T47D (cell line): ENCODE measurements around the gene MYLK2.

ENCODE experiments used
- DNase-seq, 2 experiments: peaks; one replicate each; pipeline versions ENCODE4 v3.0.0 to v3.0.0-alpha.2; 2011 to 2012; ENCODE audit warnings: low read depth in 1 of 2, low spot score in 1 of 2
- JUND ChIP-seq: IDR thresholded peaks from 2 replicates; pipeline ENCODE4 v1.6.1; 2012; ENCODE audit warnings: low read depth
- in situ Hi-C: cut with HindIII; loops from 2 replicates; pipeline ENCODE4 v1.10.0; 2016; ENCODE audit warnings: low sequenced_read_pairs, low pct_unique_long_range_greater_than_20kb

Gene MYLK2

DNA sequence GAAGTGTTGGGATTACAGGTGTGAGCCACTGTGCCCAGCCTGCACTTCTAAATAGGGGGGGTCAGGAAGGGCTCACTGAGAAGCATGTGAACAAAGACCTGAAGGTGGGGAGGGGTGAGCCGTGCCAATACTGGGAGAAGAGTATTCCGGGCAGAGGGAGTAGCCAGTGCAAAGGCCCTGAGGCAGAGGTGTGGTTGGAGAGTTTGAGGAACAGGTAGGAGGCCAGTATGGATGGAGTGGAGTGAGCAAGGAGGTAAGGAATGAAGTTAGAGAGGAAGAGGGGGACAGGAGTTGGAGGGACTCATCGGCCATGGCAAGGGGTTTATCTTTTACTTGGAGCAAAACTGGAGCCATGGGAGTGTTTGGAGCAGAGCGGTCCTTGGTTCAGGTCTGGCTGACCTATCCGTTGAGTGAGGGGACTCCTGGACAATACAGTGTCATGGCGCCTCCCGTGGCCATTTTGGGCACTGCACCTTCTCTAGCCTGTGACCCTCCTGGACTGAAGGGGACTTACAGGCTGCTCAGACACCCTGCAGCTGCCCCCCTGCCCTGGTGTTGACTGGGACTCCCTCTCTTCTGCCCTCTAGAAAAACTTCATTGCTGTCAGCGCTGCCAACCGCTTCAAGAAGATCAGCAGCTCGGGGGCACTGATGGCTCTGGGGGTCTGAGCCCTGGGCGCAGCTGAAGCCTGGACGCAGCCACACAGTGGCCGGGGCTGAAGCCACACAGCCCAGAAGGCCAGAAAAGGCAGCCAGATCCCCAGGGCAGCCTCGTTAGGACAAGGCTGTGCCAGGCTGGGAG lies 14.2 kb downstream of the MYLK2 start:
- no peak for TF ChIP-seq JUND
- DNase-seq: peak; percentile 57 to 67
- in situ Hi-C loops: no loop called here

DNA sequence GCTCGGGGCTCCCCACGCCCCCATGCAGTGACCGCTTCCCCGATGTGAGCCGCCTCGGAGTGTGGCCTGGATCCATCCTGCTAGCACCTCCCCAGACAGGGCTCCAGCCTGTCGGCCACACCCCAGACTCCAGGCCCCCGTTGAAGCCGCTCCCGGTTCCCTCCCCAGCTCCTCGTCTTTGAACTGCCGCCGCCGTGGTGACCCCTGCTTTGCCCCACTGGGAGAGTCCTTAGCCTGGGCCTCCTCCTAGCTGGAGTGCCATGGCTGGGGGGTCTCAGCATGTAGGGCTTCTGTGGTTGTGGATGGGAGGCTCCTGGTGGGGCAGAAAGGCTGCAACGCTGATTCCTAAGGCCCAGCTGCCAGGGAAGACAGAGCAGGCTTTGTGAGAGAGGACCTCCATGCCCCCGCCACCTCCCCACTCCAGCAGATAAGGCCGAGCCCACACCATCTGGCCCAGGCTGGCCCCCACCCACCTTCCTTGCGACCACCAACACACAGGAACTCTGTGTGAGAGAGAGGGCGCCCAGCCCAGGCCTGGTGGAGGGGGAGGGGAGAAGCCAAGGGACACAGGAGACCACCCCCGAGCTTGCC lies 14.9 kb downstream of the MYLK2 start:
- TF ChIP-seq JUND: no peak
- DNase-seq: no peak
- in situ Hi-C loops: no loop called here

DNA sequence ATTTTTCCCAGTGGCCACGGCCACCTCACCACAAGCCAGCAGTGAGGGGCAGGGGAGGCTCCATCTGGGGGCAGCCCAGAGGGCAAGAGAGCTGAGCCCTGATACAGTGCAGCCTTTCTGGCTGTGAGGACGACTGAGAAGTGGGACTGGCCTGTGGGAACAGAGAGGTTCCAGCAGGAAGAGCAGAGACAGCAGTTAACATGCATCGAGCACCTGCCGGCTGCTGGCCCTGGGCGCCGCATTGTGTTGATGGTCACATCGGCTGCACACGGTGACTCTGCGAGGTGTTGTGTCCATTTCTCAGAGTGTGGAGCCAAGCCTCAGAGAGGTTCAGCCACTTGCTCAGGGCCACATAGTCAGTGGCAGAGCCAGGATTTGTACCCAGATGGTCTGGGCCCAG lies 16.4 kb downstream of the MYLK2 start:
- in situ Hi-C loops: no loop called here
- TF ChIP-seq JUND: no peak
- DNase-seq: no peak

DNA sequence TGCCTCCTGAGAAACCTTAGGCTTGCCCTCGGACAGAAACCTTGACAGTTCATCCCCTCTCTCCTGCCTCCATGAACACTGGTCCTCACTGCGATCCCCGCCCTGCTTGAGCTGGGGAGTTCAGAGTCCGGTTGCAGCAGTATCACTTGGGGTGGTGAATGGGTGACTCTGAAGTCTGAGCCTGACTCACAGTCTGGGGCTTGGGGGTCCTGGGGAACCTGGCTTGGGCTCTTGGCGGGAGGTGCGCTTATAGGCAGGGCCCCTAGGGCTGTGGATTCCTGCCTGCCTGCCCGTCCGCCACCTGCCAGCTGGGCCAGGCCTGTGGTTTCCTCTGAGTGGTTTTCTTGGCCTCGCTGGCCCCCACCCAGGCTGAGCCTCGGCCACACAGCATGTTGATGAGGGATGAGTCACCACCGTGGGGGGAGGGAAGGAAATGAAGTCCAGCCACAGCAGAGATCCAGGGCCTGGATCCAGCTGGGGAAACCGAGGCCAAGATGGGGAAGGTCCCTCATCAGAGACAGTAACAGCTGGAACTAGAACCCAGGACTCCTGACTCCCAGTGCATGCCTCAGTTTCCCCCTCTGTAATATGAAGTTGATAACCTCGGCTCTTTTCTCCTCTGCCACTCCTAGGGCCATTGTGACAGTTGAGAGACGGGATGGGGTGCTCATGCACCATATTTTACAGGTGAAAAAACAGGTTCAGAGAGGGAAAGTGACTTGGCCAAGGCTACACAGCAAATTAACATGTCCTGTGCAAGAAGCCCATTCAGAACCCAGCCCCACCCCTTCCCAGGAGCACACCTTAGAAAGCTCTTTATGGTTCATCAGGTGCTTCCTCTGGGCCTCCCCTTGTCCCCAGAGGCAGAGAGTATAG lies 17.1 kb downstream of the MYLK2 start:
- no peak for TF ChIP-seq JUND
- in situ Hi-C loops: no loop called here
- peak in 1 of 2 experiments; percentile 54 for DNase-seq

DNA sequence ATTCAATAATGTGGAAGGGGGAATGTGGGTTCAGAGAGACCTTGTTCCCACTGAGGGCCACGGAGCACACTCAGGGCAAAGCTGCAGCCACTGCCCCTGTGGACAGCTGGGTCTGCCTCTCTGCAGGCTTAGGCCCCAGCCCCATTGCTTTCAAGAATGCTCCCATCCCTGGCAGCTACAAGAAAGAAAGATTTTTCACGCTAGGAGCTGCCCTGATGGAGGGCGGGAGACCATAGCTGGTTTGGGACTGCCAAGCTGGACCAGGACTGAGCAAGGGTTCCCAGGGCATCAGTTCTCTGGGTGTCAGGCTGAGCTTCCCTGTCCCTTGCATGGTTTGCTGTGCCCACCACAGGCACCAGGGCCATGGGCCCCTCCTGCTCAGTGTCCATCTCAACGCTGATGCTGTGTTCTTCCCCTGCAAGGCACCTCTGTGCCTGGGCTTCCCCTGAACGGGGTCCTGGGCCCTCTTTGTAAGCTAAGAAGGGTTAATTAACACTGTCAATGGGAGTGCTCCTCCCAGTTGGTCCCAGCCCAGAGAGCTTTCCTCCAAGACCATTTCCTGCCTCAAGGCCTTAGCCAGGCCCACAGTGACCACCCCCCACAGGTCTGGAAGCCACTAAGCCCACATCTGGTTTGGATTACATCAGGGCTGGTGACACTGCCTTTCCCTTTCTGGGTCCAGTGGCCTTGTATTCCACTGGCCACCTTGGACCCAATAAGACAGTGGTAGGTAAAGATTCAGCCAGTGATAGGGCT lies 17.9 kb downstream of the MYLK2 start:
- DNase-seq: no peak
- in situ Hi-C loops: no loop called here
- TF ChIP-seq JUND: no peak

DNA sequence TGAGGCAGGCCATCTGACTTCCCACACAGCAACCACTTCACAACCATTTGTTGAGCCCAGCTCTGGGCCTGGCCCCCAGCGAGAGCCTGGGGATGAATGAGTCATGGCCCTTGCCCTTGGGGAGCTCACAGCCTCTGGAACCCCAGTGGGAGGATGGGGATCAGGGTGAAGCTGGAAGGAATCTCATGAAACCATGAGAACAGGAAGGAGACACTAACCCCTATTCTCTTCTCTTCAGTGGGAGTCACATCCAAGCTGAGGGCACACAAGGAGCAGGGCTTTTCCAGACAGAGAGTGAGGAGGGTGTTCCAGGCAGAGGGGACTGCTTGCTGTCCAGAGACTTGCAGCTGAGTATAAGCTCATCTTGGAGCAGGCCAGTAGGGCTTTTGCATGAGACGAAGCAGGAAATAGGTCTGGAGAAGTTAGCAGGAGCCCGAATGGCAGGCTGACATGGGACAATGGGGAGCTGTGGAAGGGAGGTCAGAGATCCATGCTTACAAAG lies 18.8 kb downstream of the MYLK2 start:
- no peak for TF ChIP-seq JUND
- DNase-seq: no peak
- in situ Hi-C loops: no loop called here

DNA sequence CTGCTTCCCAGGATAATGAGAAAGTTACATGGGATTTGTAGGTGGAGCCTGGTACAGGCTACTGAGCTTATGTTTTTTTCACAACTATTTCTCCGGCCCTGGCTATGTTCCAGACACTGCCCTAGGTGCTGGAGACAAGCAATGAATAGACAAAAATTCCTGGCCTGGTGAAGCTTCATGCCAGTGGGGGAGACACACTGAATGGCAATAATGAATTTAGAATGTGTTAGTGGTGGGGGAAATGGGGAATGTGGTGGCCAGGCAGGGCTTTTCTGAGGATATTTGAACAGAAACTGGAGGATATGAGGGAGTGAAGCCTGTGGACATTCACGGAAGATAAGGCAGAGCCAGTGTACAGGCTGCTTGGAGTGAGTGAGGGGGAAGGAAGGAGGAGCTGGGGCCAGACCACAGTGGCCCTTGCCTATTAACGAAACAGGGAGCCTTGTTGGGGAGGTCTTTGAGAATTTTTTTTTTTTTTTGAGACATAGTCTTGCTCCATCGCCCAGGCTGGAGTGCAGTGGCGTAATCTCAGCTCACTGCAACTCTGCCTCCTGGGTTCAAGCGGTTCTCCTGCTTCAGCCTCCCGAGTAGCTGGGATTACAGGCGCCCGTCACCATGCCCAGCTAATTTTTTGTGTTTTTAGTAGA lies 19.6 kb downstream of the MYLK2 start:
- TF ChIP-seq JUND: no peak
- DNase-seq: no peak
- in situ Hi-C loops: no loop called here

DNA sequence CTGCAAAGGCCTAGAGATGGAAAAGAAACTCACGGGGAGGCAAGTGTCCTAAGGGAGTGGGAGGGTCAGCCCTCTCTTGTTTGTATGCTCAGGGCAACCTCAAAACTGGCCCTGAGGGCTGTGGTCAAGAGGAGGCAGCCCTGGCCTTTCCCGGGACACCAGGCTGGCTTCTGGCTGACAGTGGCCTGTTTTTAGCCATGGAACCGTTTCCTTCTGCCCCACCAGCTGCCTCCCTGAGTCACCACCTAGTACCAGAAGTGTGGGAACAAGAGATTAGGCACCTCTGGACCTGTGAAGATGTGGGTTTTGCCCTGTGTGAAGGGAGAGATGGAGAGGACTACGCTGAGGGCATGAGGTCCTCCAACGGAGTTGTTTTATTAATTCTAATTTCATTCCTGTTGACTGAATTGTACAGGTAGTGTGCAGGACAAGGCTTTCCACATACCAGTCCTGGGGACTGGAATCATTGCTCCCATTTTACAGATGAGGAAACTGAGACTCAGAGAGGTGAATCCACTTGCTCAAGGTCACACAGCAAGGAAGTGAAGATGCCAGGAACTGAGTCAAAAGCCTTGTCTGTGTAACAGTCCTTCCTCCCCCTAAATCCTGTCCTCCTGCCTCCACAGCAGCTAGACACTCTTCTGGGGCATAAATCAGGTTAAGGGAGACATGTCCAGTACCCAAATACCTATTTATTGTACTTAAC lies 20.8 kb downstream of the MYLK2 start:
- TF ChIP-seq JUND: no peak
- DNase-seq: no peak
- in situ Hi-C loops: no loop called here

DNA sequence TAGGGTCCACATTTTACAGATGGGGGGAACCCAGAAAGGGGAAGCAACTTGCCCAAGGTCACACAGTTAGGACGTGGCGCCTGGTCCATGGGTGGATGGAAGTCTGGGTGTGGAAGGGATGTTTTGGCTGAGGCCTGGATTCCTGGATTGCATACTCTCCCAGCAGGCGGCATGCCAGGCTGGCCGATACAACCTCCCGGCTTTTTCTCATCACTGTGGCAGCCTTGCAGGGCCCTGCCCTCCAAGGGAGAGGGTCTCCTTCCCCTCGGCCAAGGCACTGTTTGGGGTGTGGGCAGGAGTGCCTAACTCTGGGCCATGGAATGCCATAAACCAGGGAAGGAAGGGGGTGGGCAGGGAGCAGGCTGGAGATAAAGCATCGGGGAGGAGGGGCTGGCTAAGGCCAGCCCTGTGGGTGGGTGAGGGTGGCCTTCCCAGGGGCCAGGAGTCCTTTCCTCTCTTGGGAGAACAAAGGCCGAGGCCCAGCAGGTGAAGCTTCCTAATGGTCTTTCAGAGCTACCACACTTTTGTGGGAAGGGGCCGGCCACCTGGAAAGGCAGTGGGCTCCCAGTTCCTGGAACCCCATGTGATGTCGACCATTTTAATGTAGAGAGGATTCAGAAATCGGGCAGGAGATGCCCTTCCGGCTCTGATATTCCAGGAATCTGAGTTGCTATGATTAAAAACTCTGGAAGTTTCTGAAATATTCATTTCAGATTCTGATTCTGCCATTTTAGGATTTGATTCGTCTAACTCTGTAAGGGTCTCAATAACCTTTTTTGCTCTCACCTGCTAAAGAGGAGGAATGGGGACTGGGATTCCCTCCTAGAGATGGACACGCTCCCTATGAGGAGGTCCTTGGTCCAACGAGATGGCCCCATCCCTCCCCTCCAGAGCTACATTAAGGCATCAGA lies 22.0 kb downstream of the MYLK2 start:
- no peak for DNase-seq
- no peak for TF ChIP-seq JUND
- in situ Hi-C loops: no loop called here

DNA sequence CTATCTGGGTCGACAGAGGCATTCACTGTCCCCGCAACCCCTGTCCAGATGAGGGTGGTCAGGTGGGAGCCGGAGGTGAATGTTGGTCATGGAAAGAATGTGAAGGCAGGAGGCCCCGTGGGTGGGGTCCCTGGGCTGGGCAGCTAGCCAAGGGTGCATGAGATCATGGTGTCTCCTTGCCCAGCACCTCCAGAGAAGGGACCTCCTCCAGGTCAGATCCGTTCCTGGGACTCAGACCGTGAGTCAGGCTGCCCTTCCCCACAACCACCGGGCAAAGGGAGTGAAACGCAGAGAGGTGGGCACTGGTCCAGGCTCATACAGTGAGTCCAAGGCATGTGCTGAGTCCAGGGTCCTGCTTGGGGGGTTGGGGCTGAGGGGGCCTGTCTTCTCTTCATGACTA lies 22.8 kb downstream of the MYLK2 start:
- DNase-seq: no peak
- no peak for TF ChIP-seq JUND
- in situ Hi-C loops: no loop called here
